K562 (cell line): ENCODE measurements around the gene RNF187. TPM values are rescaled to one million over a fixed set of nuclear protein-coding genes. Genes with fewer than 3 reads are reported as not detected.
A peak's percentile ranks its signal among the peaks of the same experiment; 100 is the strongest.

ENCODE experiments used
- ARID1B ChIP-seq: fragments of 450-650 bp; IDR thresholded peaks from 2 replicates; pipeline ENCODE4 v1.6.1; 2016; ENCODE audit warnings: antibody characterized with exemption, mild to moderate bottlenecking, inconsistent platforms
- CBFA2T3 ChIP-seq: fragments of 450-650 bp; IDR thresholded peaks from 2 replicates; pipeline ENCODE4 v1.6.1; 2017
- CLOCK ChIP-seq: fragments of 250-450 bp; sonication (Bioruptor Pico); IDR thresholded peaks from 2 replicates; pipeline ENCODE4 v1.4.0; 2020; ENCODE audit warnings: mild to moderate bottlenecking, moderate library complexity, borderline replicate concordance
- EWSR1 ChIP-seq: fragments of 450-650 bp; IDR thresholded peaks from 2 replicates; pipeline ENCODE4 v1.6.1; 2018; ENCODE audit warnings: borderline replicate concordance, mild to moderate bottlenecking, low read depth, moderate library complexity; ENCODE audit not compliant: partially characterized antibody
- GMEB1 ChIP-seq: fragments of 250-450 bp; sonication (Bioruptor Pico); IDR thresholded peaks from 2 replicates; pipeline ENCODE4 v1.4.0; 2020; ENCODE audit warnings: mild to moderate bottlenecking
- HBP1 ChIP-seq: fragments of 450-650 bp; formaldehyde crosslinking; IDR thresholded peaks from 2 replicates; pipeline ENCODE4 v1.4.0; 2022; ENCODE audit warnings: missing genetic modification characterization
- ID3 ChIP-seq, 2 experiments: fragments of 250-450 bp in 1 of 2; fragments of 450-650 bp in 1 of 2; sonication (Bioruptor Pico) in 1 of 2; IDR thresholded peaks; 2 replicates each; pipeline versions ENCODE4 v1.6.1 to v1.8.0; 2016 to 2021; ENCODE audit warnings: mild to moderate bottlenecking in 2 of 2, moderate library complexity in 2 of 2, missing compliant biosample characterization in 1 of 2, missing genetic modification characterization in 1 of 2
- NR2C1 ChIP-seq, 2 experiments: fragments of 450-650 bp; IDR thresholded peaks; 2 replicates each; pipeline ENCODE4 v1.6.1; 2017; ENCODE audit warnings: mild to moderate bottlenecking in 2 of 2, antibody characterized with exemption in 1 of 2, inconsistent platforms in 1 of 2, missing compliant biosample characterization in 1 of 2, missing genetic modification characterization in 1 of 2
- NUFIP1 ChIP-seq: fragments of 450-650 bp; IDR thresholded peaks from 2 replicates; pipeline ENCODE4 v1.6.1; 2018; ENCODE audit not compliant: partially characterized antibody
- RAD21 ChIP-seq, 2 experiments: fragments of 250-450 bp in 1 of 2; fragments of 450-650 bp in 1 of 2; sonication (Bioruptor Pico) in 1 of 2; formaldehyde crosslinking in 1 of 2; IDR thresholded peaks in 1 of 2; conservative IDR thresholded peaks in 1 of 2; 2 replicates each; pipeline versions ENCODE4 v1.4.0 to v1.8.0; 2020 to 2022; ENCODE audit warnings: mild to moderate bottlenecking in 2 of 2, moderate library complexity in 1 of 2
- SIX5 ChIP-seq, 2 experiments: IDR thresholded peaks; 2 replicates each; pipeline ENCODE4 v1.6.1; 2011; ENCODE audit warnings: low read length in 2 of 2, borderline replicate concordance in 1 of 2, low read depth in 1 of 2, mild to moderate bottlenecking in 1 of 2, moderate library complexity in 1 of 2; ENCODE audit not compliant: insufficient read depth in 1 of 2
- SRSF1 ChIP-seq: fragments of 200-400 bp; formaldehyde crosslinking; IDR thresholded peaks from 2 replicates; pipeline ENCODE4 v1.6.1; 2017; ENCODE audit warnings: mild to moderate bottlenecking, low read depth, low read length, moderate library complexity
- ZKSCAN8 ChIP-seq: fragments of 200-800 bp; sonication (Bioruptor generic); IDR thresholded peaks from 2 replicates; pipeline ENCODE4 v1.6.1; 2016; ENCODE audit warnings: missing genetic modification characterization, missing compliant biosample characterization
- ZNF277 ChIP-seq: fragments of 250-450 bp; sonication (Bioruptor Pico); IDR thresholded peaks from 2 replicates; pipeline ENCODE4 v1.8.0; 2022; ENCODE audit warnings: inconsistent platforms, mild to moderate bottlenecking, moderate library complexity, borderline replicate concordance
- ZNF551 ChIP-seq: fragments of 250-450 bp; sonication (Bioruptor Pico); IDR thresholded peaks from 2 replicates; pipeline ENCODE4 v1.5.0; 2021; ENCODE audit warnings: mild to moderate bottlenecking, moderate library complexity
- ZNF586 ChIP-seq: fragments of 450-650 bp; formaldehyde crosslinking; conservative IDR thresholded peaks from 2 replicates; pipeline ENCODE4 v1.4.0; 2020; ENCODE audit warnings: mild to moderate bottlenecking, moderate library complexity
- ZNF766 ChIP-seq: fragments of 200-800 bp; sonication (Bioruptor generic); conservative IDR thresholded peaks from 2 replicates; pipeline ENCODE4 v1.6.1; 2016; ENCODE audit warnings: missing genetic modification characterization, missing compliant biosample characterization
- polyA plus RNA-seq, 8 experiments: library from polyadenylated mRNA; depleted of rRNA in 4 of 8; stranded (reverse) in 5 of 8; unstranded in 3 of 8; fragments of >200 nt; fragmentation: Nextera tagmentation in 2 of 8; fragmentation: Illumina TruSeq in 1 of 8; extraction: Ambion mirVana in 2 of 8; extraction: Trizol in 1 of 8; gene quantifications; 2 replicates each; pipeline versions ENCODE4 v1.2.1 to v1.2.3, GENCODE V29; 2011 to 2014; ENCODE audit warnings: inconsistent platforms in 1 of 8, missing spikeins in 1 of 8
- total RNA-seq, 7 experiments: library from RNA; depleted of rRNA in 6 of 7; stranded (reverse); fragments of >200 nt in 6 of 7; fragmentation: Illumina TruSeq in 2 of 7; extraction: Trizol in 2 of 7; gene quantifications; 2 replicates each; pipeline versions ENCODE4 v1.2.1 to v1.2.3, GENCODE V29; 2011 to 2021; ENCODE audit warnings: low replicate concordance in 1 of 7
- TF ChIP-seq, protein P1 (sequence below): sonication (generic); formaldehyde crosslinking; IDR thresholded peaks from 2 replicates; pipeline ENCODE4 v1.8.0; 2022; ENCODE audit warnings: mild to moderate bottlenecking, missing genetic modification reagents

Gene RNF187
- total and polyA plus RNA-seq, 9 of the 15 experiments (the other 6 are each of a cell fraction or from before 2014, with no cell fraction given): 2.3 to 119 (median 41.9) TPM

DNA sequence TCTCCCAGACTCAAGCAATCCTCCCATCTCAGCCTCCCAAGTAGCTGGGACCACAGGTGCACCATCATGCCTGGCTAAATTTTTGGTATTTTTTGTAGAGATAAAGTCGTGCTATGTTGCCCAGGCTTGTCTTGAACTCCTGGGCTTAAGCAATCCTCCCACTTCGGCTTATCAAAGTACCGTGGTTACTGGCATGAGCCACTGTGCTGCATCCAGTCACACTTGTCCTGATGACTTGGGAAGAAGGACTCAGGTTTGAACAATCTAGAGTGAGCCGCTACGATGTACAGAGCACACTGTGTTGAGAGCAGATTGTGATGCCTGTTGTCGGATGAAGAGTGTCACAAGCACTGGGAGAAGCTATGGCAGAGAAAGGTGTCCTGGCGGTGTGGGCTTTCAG, 27.2 kb downstream of the RNF187 start (continued):
- no peak for TF ChIP-seq GMEB1 (CRISPR knock-in tag)
- TF ChIP-seq ZNF766 (CRISPR knock-in tag): peak; percentile 57; the same call in 1 of the 2 replicates
- no peak for TF ChIP-seq CLOCK (CRISPR knock-in tag)
- no peak for TF ChIP-seq ZKSCAN8 (CRISPR knock-in tag)
- TF ChIP-seq, protein P1, sequence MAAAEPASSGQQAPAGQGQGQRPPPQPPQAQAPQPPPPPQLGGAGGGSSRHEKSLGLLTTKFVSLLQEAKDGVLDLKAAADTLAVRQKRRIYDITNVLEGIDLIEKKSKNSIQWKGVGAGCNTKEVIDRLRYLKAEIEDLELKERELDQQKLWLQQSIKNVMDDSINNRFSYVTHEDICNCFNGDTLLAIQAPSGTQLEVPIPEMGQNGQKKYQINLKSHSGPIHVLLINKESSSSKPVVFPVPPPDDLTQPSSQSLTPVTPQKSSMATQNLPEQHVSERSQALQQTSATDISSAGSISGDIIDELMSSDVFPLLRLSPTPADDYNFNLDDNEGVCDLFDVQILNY (CRISPR knock-in tag): no peak
- no peak for TF ChIP-seq EWSR1
- TF ChIP-seq NUFIP1: no peak
- TF ChIP-seq HBP1 (CRISPR knock-in tag): no peak
- TF ChIP-seq CBFA2T3: peak; percentile 86
- no peak for TF ChIP-seq ID3 (CRISPR knock-in tag; IDR thresholded peaks at IDR 0.05)
- peak; percentile 45; the same call in 1 of the 2 replicates for TF ChIP-seq ID3 (tag; IDR thresholded peaks at IDR 0.05)
- TF ChIP-seq ARID1B: peak; percentile 70
- TF ChIP-seq SIX5 (IDR thresholded peaks at IDR 0.05; ENCODE audit: borderline replicate concordance in 1 of 2, insufficient read depth in 1 of 2, low read depth in 1 of 2, low read length in 2 of 2): no peak
- no peak for TF ChIP-seq ZNF551 (CRISPR knock-in tag)
- TF ChIP-seq NR2C1 (IDR thresholded peaks at IDR 0.05): no peak
- TF ChIP-seq NR2C1 (tag; IDR thresholded peaks at IDR 0.05): no peak
- no peak for TF ChIP-seq ZNF277 (CRISPR knock-in tag)
- TF ChIP-seq ZNF586 (CRISPR knock-in tag): no peak
- TF ChIP-seq SRSF1: no peak
- TF ChIP-seq RAD21 (CRISPR knock-in tag; conservative IDR thresholded peaks at IDR 0.05 in 1 of 2, IDR thresholded peaks at IDR 0.05 in 1 of 2): peak in 1 of 2 experiments; percentile 32; a peak in 2 of 4 replicates
